Choroid plexus epithelial cell (primary cell): ENCODE data around the gene FCHSD2.
"Not testable (repeated sequence)": the region's sequence is repeated elsewhere in the genome, so short reads cannot be mapped to it uniquely, and the experiment has no call there.

ENCODE experiments used
- DNase-seq: peaks from one replicate; pipeline ENCODE4 v3.0.0-alpha.2; 2010; ENCODE audit warnings: low read depth
- H3K4me3 ChIP-seq: 2 replicates; pipeline ENCODE4 v1.5.1; 2011; ENCODE audit warnings: low read depth, mild to moderate bottlenecking, control low read depth, low read length, moderate library complexity
- TF ChIP-seq, protein P1 (sequence below): conservative IDR thresholded peaks from 2 replicates; pipeline ENCODE4 v1.5.1; 2011; ENCODE audit warnings: low read depth, mild to moderate bottlenecking, control low read depth, inconsistent platforms, low read length, moderate library complexity

The FCHSD2 gene

DNA sequence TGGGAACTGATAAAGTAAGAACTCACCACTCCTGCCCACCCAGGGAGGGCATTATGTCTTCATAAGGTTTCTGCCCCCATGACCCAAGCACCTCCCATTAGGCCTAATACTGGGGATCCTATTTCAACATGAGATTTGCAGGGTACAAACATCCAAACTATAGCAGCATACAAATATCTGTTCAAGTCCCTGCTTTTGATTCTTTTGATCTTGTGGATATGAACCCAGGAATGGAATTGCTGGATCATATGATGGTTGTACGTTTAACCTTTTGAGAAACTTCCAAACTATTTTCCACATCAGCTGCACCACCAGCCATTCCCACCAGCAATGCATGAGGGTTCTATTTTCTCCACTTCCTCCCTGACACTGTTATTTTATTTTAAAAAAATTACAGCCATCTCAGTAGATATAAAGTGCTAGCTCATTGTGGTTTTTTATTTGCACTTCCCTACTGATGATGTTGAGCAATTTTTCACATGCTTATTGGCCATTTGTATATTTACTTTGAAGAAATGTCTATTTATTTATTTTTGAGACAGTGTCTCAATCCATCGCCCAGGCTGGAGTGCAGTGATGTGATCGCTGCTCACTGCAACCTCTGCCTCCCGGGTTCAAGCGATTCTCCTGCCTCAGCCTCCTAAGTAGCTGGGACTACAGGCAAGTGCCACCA is 335.0 kb downstream of the FCHSD2 start:
- TF ChIP-seq, protein P1, sequence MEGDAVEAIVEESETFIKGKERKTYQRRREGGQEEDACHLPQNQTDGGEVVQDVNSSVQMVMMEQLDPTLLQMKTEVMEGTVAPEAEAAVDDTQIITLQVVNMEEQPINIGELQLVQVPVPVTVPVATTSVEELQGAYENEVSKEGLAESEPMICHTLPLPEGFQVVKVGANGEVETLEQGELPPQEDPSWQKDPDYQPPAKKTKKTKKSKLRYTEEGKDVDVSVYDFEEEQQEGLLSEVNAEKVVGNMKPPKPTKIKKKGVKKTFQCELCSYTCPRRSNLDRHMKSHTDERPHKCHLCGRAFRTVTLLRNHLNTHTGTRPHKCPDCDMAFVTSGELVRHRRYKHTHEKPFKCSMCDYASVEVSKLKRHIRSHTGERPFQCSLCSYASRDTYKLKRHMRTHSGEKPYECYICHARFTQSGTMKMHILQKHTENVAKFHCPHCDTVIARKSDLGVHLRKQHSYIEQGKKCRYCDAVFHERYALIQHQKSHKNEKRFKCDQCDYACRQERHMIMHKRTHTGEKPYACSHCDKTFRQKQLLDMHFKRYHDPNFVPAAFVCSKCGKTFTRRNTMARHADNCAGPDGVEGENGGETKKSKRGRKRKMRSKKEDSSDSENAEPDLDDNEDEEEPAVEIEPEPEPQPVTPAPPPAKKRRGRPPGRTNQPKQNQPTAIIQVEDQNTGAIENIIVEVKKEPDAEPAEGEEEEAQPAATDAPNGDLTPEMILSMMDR = no peak
- no peak overlapping the region for H3K4me3 ChIP-seq
- DNase-seq = peak; percentile 79

DNA sequence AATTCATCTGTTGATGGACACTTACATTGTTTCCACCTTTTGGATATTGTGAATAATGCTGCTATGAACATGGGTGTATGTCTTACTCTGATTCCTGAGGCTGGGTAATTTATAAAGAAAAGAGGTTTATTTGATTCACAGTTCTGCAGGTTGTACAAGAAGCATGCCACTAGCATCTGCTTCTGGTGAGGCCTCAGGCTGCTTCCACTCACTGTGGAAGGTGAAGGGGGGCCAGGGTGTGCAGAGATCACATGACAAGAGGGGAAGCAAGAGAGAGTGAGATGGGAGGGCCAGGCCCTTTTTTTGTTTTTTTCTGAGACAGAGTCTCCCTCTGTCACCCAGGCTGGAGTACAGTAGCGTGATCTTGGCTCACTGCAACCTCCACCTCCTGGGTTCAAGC is 335.7 kb downstream of the FCHSD2 start:
- not testable (repeated sequence) for DNase-seq

DNA sequence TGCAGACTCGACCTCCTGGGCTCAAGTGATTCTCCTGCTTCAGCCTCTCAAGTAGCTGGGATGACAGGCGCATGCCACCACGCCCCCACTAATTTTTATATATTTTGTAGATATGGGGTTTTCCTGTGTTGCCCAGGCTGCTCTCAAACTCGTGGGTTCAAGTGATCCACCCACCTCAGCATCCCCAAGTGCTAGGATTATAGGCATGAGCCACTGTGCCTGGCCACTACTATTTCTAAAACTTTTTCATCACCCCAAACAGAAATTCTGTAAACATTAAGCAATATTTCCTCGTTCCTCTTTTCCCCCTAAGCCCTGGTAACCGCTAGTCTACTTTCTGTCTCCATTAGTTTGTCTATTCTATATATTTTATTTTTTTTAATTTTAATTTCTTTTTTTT is 336.9 kb downstream of the FCHSD2 start:
- TF ChIP-seq, protein P1 = no peak
- no peak for DNase-seq
- no peak overlapping the region for H3K4me3 ChIP-seq

More for the DNA sequence above, 335.7 kb downstream of the FCHSD2 start:
- H3K4me3 ChIP-seq = not testable (repeated sequence)

DNA sequence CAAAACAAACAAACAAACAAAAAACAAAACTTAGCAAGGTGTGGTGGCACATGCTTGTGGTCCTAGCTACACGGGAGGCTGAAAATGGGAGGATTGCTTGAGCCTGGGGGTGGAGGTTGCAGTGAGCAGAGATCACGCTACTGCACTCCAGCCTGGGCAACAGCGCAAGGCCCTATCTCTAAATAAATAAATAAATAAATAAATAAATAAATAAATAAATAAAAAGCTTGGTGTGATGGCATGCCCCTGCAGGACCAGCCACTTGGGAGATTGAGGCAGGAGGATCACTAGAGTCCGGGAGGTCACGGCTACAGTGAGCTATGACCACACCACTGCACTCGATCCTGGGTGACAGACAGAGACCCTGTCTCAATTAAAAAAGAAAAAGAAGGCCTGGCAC is 339.3 kb downstream of the FCHSD2 start:
- H3K4me3 ChIP-seq = no peak overlapping the region
- TF ChIP-seq, protein P1 = no peak
- no peak for DNase-seq

DNA sequence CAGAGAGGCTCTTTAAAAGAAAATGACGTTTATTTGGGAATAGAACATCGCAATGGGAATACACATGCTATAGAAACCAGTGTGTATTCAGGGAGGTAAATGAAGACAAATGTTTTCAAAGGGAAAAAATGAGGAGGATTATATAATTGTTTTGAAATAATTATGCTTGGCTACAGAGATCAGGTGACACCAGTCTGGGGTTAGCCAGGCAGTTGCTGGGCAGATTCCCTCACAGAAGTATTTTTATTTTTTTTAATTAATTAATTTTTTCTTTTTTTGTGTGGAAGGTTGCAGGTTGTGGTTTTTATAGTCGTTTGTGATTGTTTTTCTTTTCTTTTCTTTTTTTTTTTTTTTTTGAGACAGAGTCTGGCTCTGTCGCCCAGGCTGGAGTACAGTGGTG is 342.7 kb downstream of the FCHSD2 start:
- peak; percentile 47 for DNase-seq
- TF ChIP-seq, protein P1 = no peak
- no peak overlapping the region for H3K4me3 ChIP-seq

DNA sequence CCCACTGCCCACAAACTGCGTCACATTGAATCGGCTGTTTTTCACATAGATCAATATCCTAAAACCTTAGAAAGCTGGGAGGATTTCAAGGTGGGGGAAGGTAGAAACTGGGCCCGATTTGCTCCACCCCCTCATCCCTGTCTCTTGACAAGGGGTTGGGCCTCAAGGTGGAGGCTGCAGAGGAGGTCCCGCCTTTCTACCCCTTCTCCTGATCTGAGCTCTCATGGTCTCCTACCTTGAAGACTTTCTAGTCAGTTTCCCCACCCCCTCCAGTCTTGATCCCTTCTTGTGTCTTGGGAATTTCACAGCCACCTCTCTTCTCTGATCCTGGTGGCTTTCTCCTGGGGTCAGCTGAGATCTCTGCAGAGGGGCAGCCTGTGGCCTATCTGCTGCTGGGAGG is 343.8 kb downstream of the FCHSD2 start:
- DNase-seq = no peak
- TF ChIP-seq, protein P1 = no peak
- no peak overlapping the region for H3K4me3 ChIP-seq

DNA sequence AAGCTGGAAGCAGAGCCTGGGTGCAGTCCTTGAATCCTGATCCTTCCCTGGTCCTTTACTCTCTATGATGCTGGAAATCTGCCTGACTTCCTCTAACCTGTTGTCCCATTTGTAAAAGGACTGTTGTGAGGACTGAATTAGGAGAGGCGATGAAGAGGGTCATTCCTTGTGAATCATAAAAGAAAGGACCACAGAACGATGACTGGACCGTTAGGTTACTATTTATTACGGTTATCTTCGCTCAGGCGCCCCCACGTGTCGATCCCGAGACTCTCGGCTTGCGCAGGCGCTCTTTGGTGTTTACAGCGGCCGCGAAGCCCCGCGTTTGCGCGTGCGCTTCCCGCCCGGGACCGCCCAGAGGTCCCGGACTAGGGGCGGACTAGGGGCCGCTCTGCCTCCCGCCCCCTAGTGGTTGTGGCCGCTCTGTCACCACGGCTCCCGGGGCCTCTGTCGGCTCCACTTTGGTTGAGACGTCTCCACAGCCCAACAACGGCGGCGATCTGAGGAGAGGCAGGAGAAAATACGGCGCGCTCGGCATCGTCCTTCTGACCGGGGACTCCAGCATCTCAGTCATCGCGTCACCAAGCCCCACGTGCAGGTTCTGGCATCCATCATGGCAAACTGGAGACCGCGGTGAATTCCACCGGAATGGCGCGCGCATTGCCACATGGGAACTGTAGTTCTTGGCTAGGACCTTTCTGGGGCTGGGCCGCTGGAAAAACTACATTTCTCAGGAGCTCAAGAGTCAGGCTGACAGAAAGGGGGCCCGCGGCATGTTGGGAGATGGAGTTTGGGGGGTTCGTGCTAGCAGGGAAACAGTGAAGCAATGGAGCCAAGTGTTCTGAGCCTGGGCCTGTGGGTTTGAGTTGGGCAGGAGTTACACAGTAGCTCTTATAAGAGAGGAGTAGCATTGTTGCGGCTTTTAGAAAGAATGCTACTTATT is 348.4 kb downstream of the FCHSD2 start, which contains the start of gene STARD10:
STARD10 (minus strand) TSS at position 623 of the 943 bp plus-strand sequence. CDS start 12,866 bp downstream, outside the sequence.
- DNase-seq = peak; percentile 97
- TF ChIP-seq, protein P1 = peak; percentile 89

More for the DNA sequence above, 348.4 kb downstream of the FCHSD2 start, which contains the start of gene STARD10:
- peak within 1 kb of the TSS; percentile 80 for H3K4me3 ChIP-seq
